ENCODE results near the gene GPR50. TPM values are rescaled to one million over a fixed set of nuclear protein-coding genes. Genes with fewer than 3 reads are reported as not detected.

GPR50 gene
- total RNA-seq, 1 donor from 2014 or later: 1.00 TPM

GRCh38 chrX:151153086-151153485 lies 23.3 kb upstream of the GPR50 start:
- Histone ChIP-seq H2AFZ (ENCODE audit: low read depth, low read length) (no peak overlapping the region), H3K36me3 (ENCODE audit: insufficient read depth, low read length) (no peaks in the 10 kb centered on the region), H3K4me2 (ENCODE audit: low read length) (no peak overlapping the region), H3K9ac (ENCODE audit: low read length) (no peak overlapping the region), H3K4me1 (ENCODE audit: insufficient read depth, low read length) (no peaks in the 10 kb centered on the region), H3K9me3 (ENCODE audit: insufficient read depth, low read depth, low read length) (no peaks in the 10 kb centered on the region), H3K79me2 (ENCODE audit: insufficient read depth, low read length) (no peaks in the 10 kb centered on the region), H4K20me1 (ENCODE audit: insufficient read depth, low read length) (no peaks in the 10 kb centered on the region), H3K4me3 (ENCODE audit: insufficient read depth, low read depth, low read length) (no peak overlapping the region), H3K27ac (ENCODE audit: low read depth, low read length) (no peak overlapping the region), H3K27me3 (ENCODE audit: insufficient read depth, low read length) (no peaks in the 10 kb centered on the region)
- H3K27ac Mint-ChIP-seq (ENCODE audit: unreplicated experiment): no peak overlapping the region
- no peaks in the 10 kb centered on the region for H3K4me1 Mint-ChIP-seq (ENCODE audit: low read depth, unreplicated experiment)
- no peak for TF ChIP-seq EZH2 (IDR thresholded peaks at IDR 0.05; ENCODE audit: insufficient read depth, low read length)
- TF ChIP-seq, protein P1, sequence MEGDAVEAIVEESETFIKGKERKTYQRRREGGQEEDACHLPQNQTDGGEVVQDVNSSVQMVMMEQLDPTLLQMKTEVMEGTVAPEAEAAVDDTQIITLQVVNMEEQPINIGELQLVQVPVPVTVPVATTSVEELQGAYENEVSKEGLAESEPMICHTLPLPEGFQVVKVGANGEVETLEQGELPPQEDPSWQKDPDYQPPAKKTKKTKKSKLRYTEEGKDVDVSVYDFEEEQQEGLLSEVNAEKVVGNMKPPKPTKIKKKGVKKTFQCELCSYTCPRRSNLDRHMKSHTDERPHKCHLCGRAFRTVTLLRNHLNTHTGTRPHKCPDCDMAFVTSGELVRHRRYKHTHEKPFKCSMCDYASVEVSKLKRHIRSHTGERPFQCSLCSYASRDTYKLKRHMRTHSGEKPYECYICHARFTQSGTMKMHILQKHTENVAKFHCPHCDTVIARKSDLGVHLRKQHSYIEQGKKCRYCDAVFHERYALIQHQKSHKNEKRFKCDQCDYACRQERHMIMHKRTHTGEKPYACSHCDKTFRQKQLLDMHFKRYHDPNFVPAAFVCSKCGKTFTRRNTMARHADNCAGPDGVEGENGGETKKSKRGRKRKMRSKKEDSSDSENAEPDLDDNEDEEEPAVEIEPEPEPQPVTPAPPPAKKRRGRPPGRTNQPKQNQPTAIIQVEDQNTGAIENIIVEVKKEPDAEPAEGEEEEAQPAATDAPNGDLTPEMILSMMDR (IDR thresholded peaks at IDR 0.05; ENCODE audit: insufficient read depth, low read depth, low read length): no peak
- no peaks in the 10 kb centered on the region for H3K36me3 Mint-ChIP-seq (ENCODE audit: low read depth, unreplicated experiment)
- no peak overlapping the region for H3K4me3 Mint-ChIP-seq (ENCODE audit: unreplicated experiment)
- DNase-seq (ENCODE audit: low read depth): peak; percentile 20
- H3K9me3 Mint-ChIP-seq (ENCODE audit: unreplicated experiment): no peaks in the 10 kb centered on the region
- FAIRE-seq: no peak
- H3K27me3 Mint-ChIP-seq (ENCODE audit: low read depth, unreplicated experiment): peaks cover 18% of the 10 kb centered on the region

DNA sequence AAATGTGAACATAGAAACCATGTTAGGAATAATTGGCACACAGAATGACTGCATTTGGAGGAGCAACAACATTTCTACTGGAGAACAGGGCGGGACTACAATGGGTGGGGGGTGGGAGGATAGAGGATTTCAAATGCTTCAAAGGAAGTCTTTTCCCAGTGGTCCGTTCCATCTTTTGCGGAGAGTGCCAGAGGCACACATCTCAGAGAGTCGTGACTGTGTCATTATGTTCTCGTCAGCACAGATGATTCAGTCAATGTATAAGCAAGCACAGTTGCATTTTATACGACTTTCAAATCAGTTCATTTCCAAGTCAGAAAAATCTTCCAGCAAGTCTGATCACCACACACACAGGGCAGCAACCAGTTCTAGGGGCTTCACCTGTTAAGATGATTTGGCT lies 22.7 kb upstream of the GPR50 start:
- no peaks in the 10 kb centered on the region for H3K4me1 ChIP-seq (ENCODE audit: insufficient read depth, low read length)
- no peak overlapping the region for H3K4me3 Mint-ChIP-seq (ENCODE audit: unreplicated experiment)
- H3K27me3 Mint-ChIP-seq (ENCODE audit: low read depth, unreplicated experiment): peaks cover 18% of the 10 kb centered on the region
- no peaks in the 10 kb centered on the region for H3K36me3 Mint-ChIP-seq (ENCODE audit: low read depth, unreplicated experiment)
- no peak overlapping the region for H3K27ac ChIP-seq (ENCODE audit: low read depth, low read length)
- H3K27me3 ChIP-seq (ENCODE audit: insufficient read depth, low read length): no peaks in the 10 kb centered on the region
- no peaks in the 10 kb centered on the region for H3K9me3 ChIP-seq (ENCODE audit: insufficient read depth, low read depth, low read length)
- no peak overlapping the region for H3K9ac ChIP-seq (ENCODE audit: low read length)
- H3K36me3 ChIP-seq (ENCODE audit: insufficient read depth, low read length): no peaks in the 10 kb centered on the region
- H3K4me3 ChIP-seq (ENCODE audit: insufficient read depth, low read depth, low read length): no peak overlapping the region
- H4K20me1 ChIP-seq (ENCODE audit: insufficient read depth, low read length): no peaks in the 10 kb centered on the region
- no peak for DNase-seq (ENCODE audit: low read depth)
- H3K9me3 Mint-ChIP-seq (ENCODE audit: unreplicated experiment): no peaks in the 10 kb centered on the region
- peak; percentile 34 for FAIRE-seq
- no peaks in the 10 kb centered on the region for H3K79me2 ChIP-seq (ENCODE audit: insufficient read depth, low read length)
- no peak overlapping the region for H3K27ac Mint-ChIP-seq (ENCODE audit: unreplicated experiment)
- no peak overlapping the region for H3K4me2 ChIP-seq (ENCODE audit: low read length)
- no peak overlapping the region for H2AFZ ChIP-seq (ENCODE audit: low read depth, low read length)
- TF ChIP-seq, protein P1 (IDR thresholded peaks at IDR 0.05; ENCODE audit: insufficient read depth, low read depth, low read length): no peak
- no peak for TF ChIP-seq EZH2 (IDR thresholded peaks at IDR 0.05; ENCODE audit: insufficient read depth, low read length)
- H3K4me1 Mint-ChIP-seq (ENCODE audit: low read depth, unreplicated experiment): no peaks in the 10 kb centered on the region

GRCh38 chrX:151155234-151155633 lies 21.1 kb upstream of the GPR50 start:
- Histone ChIP-seq H3K27me3 (ENCODE audit: insufficient read depth, low read length) (no peaks in the 10 kb centered on the region), H3K4me2 (ENCODE audit: low read length) (no peak overlapping the region), H3K27ac (ENCODE audit: low read depth, low read length) (no peak overlapping the region), H3K4me1 (ENCODE audit: insufficient read depth, low read length) (no peaks in the 10 kb centered on the region), H3K9me3 (ENCODE audit: insufficient read depth, low read depth, low read length) (no peaks in the 10 kb centered on the region), H3K9ac (ENCODE audit: low read length) (no peak overlapping the region), H3K4me3 (ENCODE audit: insufficient read depth, low read depth, low read length) (no peak overlapping the region), H4K20me1 (ENCODE audit: insufficient read depth, low read length) (no peaks in the 10 kb centered on the region), H3K79me2 (ENCODE audit: insufficient read depth, low read length) (no peaks in the 10 kb centered on the region), H3K36me3 (ENCODE audit: insufficient read depth, low read length) (no peaks in the 10 kb centered on the region), H2AFZ (ENCODE audit: low read depth, low read length) (no peak overlapping the region)
- Mint-ChIP-seq H3K27ac (ENCODE audit: unreplicated experiment) (no peak overlapping the region), H3K27me3 (ENCODE audit: low read depth, unreplicated experiment) (peaks cover 18% of the 10 kb centered on the region), H3K36me3 (ENCODE audit: low read depth, unreplicated experiment) (no peaks in the 10 kb centered on the region), H3K4me3 (ENCODE audit: unreplicated experiment) (no peak overlapping the region), H3K9me3 (ENCODE audit: unreplicated experiment) (no peaks in the 10 kb centered on the region), H3K4me1 (ENCODE audit: low read depth, unreplicated experiment) (no peaks in the 10 kb centered on the region)
- no peak for DNase-seq (ENCODE audit: low read depth)
- no peak for FAIRE-seq
- TF ChIP-seq, protein P1 (IDR thresholded peaks at IDR 0.05; ENCODE audit: insufficient read depth, low read depth, low read length): no peak
- no peak for TF ChIP-seq EZH2 (IDR thresholded peaks at IDR 0.05; ENCODE audit: insufficient read depth, low read length)

Data from astrocyte (in vitro differentiated cells and primary cell).